Activated B cell treated with CpG ODN at 0.5 μM for 24 hours (primary cell): Measurements from ENCODE around the gene SAP30L. TPM values are rescaled to one million over a fixed set of nuclear protein-coding genes. Genes with fewer than 3 reads are reported as not detected.

Experiments
- ATAC-seq: fragments of 200-7000 bp; cut with Tn5 transposase; one replicate; pipeline ENCODE4 v1.10.0; 2021; ENCODE audit warnings: low read depth, mild to moderate bottlenecking, moderate library complexity
- CTCF ChIA-PET: fragments of 350-600 bp; sonication (Branson Sonifier 250); formaldehyde crosslinking; loops from one replicate; lab custom pipeline; 2021; ENCODE audit warnings: antibody characterized with exemption; lab: Charles Lee
- POLR2A ChIA-PET: fragments of 350-600 bp; sonication (Branson Sonifier 250); formaldehyde crosslinking; loops from one replicate; lab custom pipeline; 2021; ENCODE audit warnings: antibody characterized with exemption; lab: Charles Lee
- DNase-seq: peaks from one replicate; pipeline ENCODE4 v3.0.0; 2022
- H3K27ac Mint-ChIP-seq: one replicate; pipeline ENCODE4 v1.8.0; 2020; ENCODE audit warnings: mixed read lengths
- H3K27me3 Mint-ChIP-seq: one replicate; pipeline ENCODE4 v1.8.0; 2021; ENCODE audit warnings: mixed read lengths
- H3K36me3 Mint-ChIP-seq: one replicate; pipeline ENCODE4 v1.8.0; 2021; ENCODE audit warnings: low read depth, mixed read lengths
- H3K4me1 Mint-ChIP-seq: one replicate; pipeline ENCODE4 v1.8.0; 2021; ENCODE audit warnings: mixed read lengths
- H3K4me3 Mint-ChIP-seq: one replicate; pipeline ENCODE4 v1.8.0; 2020; ENCODE audit warnings: mild to moderate bottlenecking, mixed read lengths
- H3K9me3 Mint-ChIP-seq: one replicate; pipeline ENCODE4 v1.8.0; 2020; ENCODE audit warnings: mixed read lengths
- intact Hi-C: fragments of 100-400 bp; cut with micrococcal nuclease; formaldehyde crosslinking; loops from one replicate; pipeline ENCODE4 v1.15.1; 2024
- total RNA-seq: library from RNA; stranded (reverse); gene quantifications from 2 replicates; pipeline ENCODE4 v1.2.3, GENCODE V29; 2022
- TF ChIP-seq, protein P1 (sequence below): fragments of 200-600 bp; IDR thresholded peaks from one replicate; pipeline ENCODE4 v1.8.0; 2022; ENCODE audit warnings: antibody characterized with exemption, mild to moderate bottlenecking

SAP30L gene
- total RNA-seq, 1 donor from 2014 or later = 28.9 TPM

DNA sequence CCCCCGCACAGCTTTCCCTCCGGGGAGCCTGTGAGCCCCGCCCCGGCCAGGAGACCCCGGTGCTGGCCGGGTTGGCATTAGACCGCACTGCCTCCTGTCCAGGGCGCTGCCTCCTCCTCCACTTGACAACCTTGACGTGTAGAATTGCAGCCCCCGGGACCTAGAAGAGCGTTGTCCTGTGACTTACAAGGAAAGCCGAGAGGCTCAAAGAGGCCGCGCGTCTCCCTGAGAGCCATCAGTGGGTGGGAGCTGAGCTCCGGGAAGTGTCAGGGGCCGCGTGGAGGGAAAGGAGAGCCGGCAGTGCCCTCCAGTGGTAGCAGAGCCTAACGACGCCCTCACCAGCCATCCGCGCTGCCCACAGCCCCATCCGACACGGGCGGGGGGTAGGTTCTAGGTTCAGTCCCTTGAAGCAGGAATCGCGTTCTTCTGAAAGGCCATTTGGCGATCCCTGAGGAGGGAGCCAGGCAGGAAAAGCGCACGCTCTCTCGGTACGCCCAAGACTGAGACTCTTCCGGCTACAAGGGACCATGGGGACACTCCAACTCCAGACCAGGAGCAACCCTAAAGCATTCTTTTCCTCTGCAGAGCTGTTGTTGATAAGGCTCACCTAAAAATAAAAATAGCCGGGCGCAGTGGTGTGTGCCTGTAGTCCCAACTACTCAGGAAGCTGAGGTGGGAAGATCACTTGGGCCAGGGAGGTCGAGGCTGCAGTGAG is 40.6 kb upstream of the SAP30L start:
- DNase-seq (peak; percentile 67), ATAC-seq (peak; percentile 100)
- intact Hi-C loops = loop anchor here (1.0 kb wide), 4 partner anchors 215 to 431 kb away; partner anchors contain the start of gene GALNT10
- Mint-ChIP-seq H3K27me3 (no peaks in the 10 kb centered on the region), H3K4me3 (peak overlapping the region; percentile 77), H3K9me3 (no peaks in the 10 kb centered on the region), H3K27ac (no peak overlapping the region), H3K4me1 (peaks cover 7% of the 10 kb centered on the region), H3K36me3 (peaks cover 16% of the 10 kb centered on the region)
- TF ChIP-seq, protein P1, sequence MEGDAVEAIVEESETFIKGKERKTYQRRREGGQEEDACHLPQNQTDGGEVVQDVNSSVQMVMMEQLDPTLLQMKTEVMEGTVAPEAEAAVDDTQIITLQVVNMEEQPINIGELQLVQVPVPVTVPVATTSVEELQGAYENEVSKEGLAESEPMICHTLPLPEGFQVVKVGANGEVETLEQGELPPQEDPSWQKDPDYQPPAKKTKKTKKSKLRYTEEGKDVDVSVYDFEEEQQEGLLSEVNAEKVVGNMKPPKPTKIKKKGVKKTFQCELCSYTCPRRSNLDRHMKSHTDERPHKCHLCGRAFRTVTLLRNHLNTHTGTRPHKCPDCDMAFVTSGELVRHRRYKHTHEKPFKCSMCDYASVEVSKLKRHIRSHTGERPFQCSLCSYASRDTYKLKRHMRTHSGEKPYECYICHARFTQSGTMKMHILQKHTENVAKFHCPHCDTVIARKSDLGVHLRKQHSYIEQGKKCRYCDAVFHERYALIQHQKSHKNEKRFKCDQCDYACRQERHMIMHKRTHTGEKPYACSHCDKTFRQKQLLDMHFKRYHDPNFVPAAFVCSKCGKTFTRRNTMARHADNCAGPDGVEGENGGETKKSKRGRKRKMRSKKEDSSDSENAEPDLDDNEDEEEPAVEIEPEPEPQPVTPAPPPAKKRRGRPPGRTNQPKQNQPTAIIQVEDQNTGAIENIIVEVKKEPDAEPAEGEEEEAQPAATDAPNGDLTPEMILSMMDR = no peak
- CTCF ChIA-PET = interaction anchor here (0.6 to 8.9 kb wide), 29 partner anchors 10 to 431 kb away, joined by 3 to 169 read pairs (median 4); partner anchors contain the start of gene GALNT10
- POLR2A ChIA-PET = interaction anchor here (0.6 to 2.4 kb wide), 3 partner anchors 12 to 333 kb away, joined by 6 to 11 read pairs (median 9); partner anchors contain the start of gene GALNT10

DNA sequence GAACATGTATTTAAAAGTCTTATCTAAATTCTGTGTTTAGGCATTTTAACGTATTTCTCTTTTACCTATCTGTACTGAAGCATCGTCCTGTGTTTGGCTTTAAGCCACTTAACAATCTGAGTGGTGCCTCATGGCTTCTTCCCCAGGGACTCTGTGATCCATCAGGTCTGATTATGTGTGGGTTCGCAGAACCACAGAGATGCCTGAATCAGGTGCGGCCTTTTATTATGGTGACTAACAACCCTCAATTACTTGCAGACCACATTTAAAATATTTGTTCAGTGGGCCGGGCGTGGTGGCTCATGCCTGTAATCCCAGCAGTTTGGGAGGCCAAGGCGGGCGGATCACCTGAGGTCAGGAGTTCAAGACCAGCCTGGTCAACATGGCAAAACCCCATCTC is 39.6 kb upstream of the SAP30L start:
- ChIA-PET POLR2A (interaction anchor here (2.4 kb wide), 1 partner anchor 216 kb away, joined by 11 read pairs; the partner anchor contains the start of gene GALNT10), CTCF (interaction anchor here (1.5 to 8.9 kb wide), 7 partner anchors 16 to 432 kb away, joined by 4 to 169 read pairs (median 13); no protein-coding TSS in a partner anchor)
- Mint-ChIP-seq H3K27me3 (no peaks in the 10 kb centered on the region), H3K27ac (no peak overlapping the region), H3K36me3 (peaks cover 20% of the 10 kb centered on the region), H3K9me3 (no peaks in the 10 kb centered on the region), H3K4me1 (peaks cover 7% of the 10 kb centered on the region), H3K4me3 (no peak overlapping the region)
- TF ChIP-seq, protein P1 = no peak
- ATAC-seq (no peak), DNase-seq (no peak)
- intact Hi-C loops = no loop called here

DNA sequence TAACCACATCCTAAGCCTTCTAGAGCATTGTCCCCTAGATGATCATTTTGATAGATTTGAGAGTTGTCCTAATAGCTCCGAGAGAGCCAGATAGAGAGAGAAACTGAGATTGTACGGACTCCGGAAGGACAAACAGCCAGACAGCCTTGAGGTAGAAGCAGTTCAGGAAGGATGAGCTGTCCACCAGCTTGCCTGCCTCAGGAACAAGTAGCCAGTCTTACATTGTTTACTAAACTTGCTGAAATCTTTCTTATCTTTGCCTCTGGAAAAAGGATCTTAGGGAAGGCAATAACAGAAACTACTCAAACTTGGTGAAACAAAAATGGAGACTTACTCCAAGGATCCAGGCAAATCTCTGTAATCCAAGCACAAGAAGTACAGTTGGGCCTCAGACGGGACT is 39.0 kb upstream of the SAP30L start:
- Mint-ChIP-seq H3K9me3 (no peaks in the 10 kb centered on the region), H3K36me3 (peaks cover 23% of the 10 kb centered on the region), H3K27me3 (no peaks in the 10 kb centered on the region), H3K27ac (no peak overlapping the region), H3K4me3 (no peak overlapping the region), H3K4me1 (peaks cover 7% of the 10 kb centered on the region)
- CTCF ChIA-PET = interaction anchor here (4.3 to 8.9 kb wide), 2 partner anchors 226 to 333 kb away, joined by 39 to 169 read pairs; no protein-coding TSS in a partner anchor
- TF ChIP-seq, protein P1 = no peak
- DNase-seq = no peak
- intact Hi-C loops = no loop called here
- no peak for ATAC-seq
- POLR2A ChIA-PET = no interaction called here

DNA sequence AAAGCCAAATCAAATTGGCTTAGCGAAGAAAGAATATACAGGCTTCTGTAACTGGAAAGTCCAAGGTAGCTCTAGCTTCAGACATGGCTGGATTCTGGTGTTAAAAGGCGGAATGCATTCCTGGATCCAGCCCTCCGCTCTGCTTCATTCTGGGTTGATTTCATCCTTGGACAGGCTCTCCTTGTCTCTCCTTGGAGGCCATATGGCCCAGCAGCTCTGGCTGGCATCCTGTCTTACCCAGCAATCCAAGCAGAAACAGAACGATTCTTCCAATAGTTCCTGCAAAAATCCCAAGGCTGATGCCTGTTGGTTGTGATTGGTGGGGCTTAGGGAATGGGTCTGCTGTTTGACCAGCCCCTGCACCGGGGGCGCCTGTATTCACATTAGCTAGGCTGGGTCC is 37.0 kb upstream of the SAP30L start:
- intact Hi-C loops = no loop called here
- Mint-ChIP-seq H3K27ac (no peak overlapping the region), H3K4me1 (peaks cover 7% of the 10 kb centered on the region), H3K9me3 (no peaks in the 10 kb centered on the region), H3K36me3 (peaks cover 42% of the 10 kb centered on the region), H3K27me3 (no peaks in the 10 kb centered on the region), H3K4me3 (no peak overlapping the region)
- DNase-seq = no peak
- ChIA-PET POLR2A (no interaction called here), CTCF (interaction anchor here (0.7 to 8.9 kb wide), 2 partner anchors 335 to 605 kb away, joined by 3 to 169 read pairs; no protein-coding TSS in a partner anchor)
- TF ChIP-seq, protein P1 = no peak
- ATAC-seq = no peak

DNA sequence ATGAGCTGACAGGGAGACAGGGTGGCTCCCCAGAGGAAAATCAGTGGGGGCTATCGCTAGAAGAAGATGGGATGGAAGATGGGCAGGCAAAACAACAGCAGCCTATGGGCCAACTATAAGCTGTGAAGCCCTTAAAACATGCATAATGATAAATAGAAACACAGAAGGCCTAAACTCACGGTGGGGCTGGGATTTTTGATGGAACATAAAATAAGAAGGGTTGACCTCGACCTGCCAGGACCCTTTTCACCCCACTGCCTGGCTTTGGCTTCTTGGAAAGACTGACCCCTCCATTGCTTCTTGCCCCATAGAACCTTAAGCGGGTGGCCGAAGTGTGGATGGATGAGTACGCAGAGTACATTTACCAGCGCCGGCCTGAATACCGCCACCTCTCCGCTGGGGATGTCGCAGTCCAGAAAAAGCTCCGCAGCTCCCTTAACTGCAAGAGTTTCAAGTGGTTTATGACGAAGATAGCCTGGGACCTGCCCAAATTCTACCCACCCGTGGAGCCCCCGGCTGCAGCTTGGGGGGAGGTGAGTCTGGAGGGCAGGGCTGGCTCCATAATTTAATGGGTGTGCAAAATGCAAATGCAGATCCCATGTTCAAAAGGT is 36.5 kb upstream of the SAP30L start:
- no peak for ATAC-seq

More for the DNA sequence above, 36.5 kb upstream of the SAP30L start:
- DNase-seq = no peak
- ChIA-PET CTCF (interaction anchor here (0.7 to 8.9 kb wide), 2 partner anchors 335 to 605 kb away, joined by 3 to 169 read pairs; no protein-coding TSS in a partner anchor), POLR2A (interaction anchor here (0.7 kb wide), 1 partner anchor 378 kb away, joined by 4 read pairs; no protein-coding TSS in a partner anchor)
- Mint-ChIP-seq H3K27me3 (no peaks in the 10 kb centered on the region), H3K4me3 (no peak overlapping the region), H3K4me1 (peaks cover 8% of the 10 kb centered on the region), H3K9me3 (no peaks in the 10 kb centered on the region), H3K36me3 (peaks cover 47% of the 10 kb centered on the region), H3K27ac (no peak overlapping the region)
- intact Hi-C loops = no loop called here
- TF ChIP-seq, protein P1 = no peak
